CD4-positive, alpha-beta T cell (primary cell): ENCODE measurements around the gene DFFB. TPM values are rescaled to one million over a fixed set of nuclear protein-coding genes. Genes with fewer than 3 reads are reported as not detected.

ENCODE experiments used
- ATAC-seq: fragments of 200-7000 bp; cut with Tn5 transposase; one replicate; pipeline ENCODE4 v1.10.0; 2022; ENCODE audit warnings: mild to moderate bottlenecking; ENCODE audit not compliant: poor library complexity
- CTCF ChIA-PET: fragments of 350-600 bp; sonication (Branson Sonifier 250); formaldehyde crosslinking; loops from one replicate; lab custom pipeline; 2021; ENCODE audit warnings: antibody characterized with exemption, inconsistent platforms; lab: Charles Lee
- POLR2A ChIA-PET: fragments of 350-600 bp; sonication (Branson Sonifier 250); formaldehyde crosslinking; loops from one replicate; lab custom pipeline; 2021; ENCODE audit warnings: antibody characterized with exemption, inconsistent platforms; lab: Charles Lee
- DNase-seq, 14 experiments: peaks; one replicate each; pipeline ENCODE4 v3.0.0-alpha.2; 2013 to 2020; ENCODE audit warnings: mixed read lengths in 2 of 14
- H3K27ac ChIP-seq, 2 donors: one replicate each; pipeline versions ENCODE4 v1.5.1 to v1.7.0; 2013; ENCODE audit warnings: low read length in 2 of 2, low read depth in 1 of 2, mild to moderate bottlenecking in 1 of 2
- H3K27me3 ChIP-seq, 2 experiments: 1 replicate in 1 of 2; 2 replicates in 1 of 2; pipeline versions ENCODE4 v1.6.1 to v1.7.0; 2013; ENCODE audit warnings: low read length in 2 of 2, control low read depth in 1 of 2, mild to moderate bottlenecking in 1 of 2, moderate library complexity in 1 of 2; ENCODE audit not compliant: insufficient read depth in 2 of 2, control insufficient read depth in 1 of 2
- H3K36me3 ChIP-seq: one replicate; pipeline ENCODE4 v1.6.1; 2013; ENCODE audit warnings: low read length, control low read depth; ENCODE audit not compliant: insufficient read depth
- H3K4me1 ChIP-seq: one replicate; pipeline ENCODE4 v1.6.1; 2013; ENCODE audit warnings: low read length, control low read depth; ENCODE audit not compliant: insufficient read depth
- H3K4me3 ChIP-seq: one replicate; pipeline ENCODE4 v1.5.1; 2013; ENCODE audit warnings: mild to moderate bottlenecking, low read length, moderate library complexity
- H3K9me3 ChIP-seq, 2 experiments: 1 replicate in 1 of 2; 2 replicates in 1 of 2; pipeline versions ENCODE4 v1.6.1 to v1.7.0; 2013; ENCODE audit warnings: low read length in 2 of 2, mild to moderate bottlenecking in 2 of 2, control low read depth in 1 of 2, moderate library complexity in 1 of 2; ENCODE audit not compliant: control insufficient read depth in 1 of 2, insufficient read depth in 1 of 2
- H3K27ac Mint-ChIP-seq: one replicate; pipeline ENCODE4 v1.8.0; 2020; ENCODE audit warnings: mixed read lengths
- H3K27me3 Mint-ChIP-seq: one replicate; pipeline ENCODE4 v1.8.0; 2021; ENCODE audit warnings: mixed read lengths
- H3K36me3 Mint-ChIP-seq: one replicate; pipeline ENCODE4 v1.8.0; 2021; ENCODE audit warnings: low read depth, mixed read lengths
- H3K4me1 Mint-ChIP-seq: one replicate; pipeline ENCODE4 v1.8.0; 2021; ENCODE audit warnings: low read depth, mixed read lengths
- H3K4me3 Mint-ChIP-seq: one replicate; pipeline ENCODE4 v1.8.0; 2020; ENCODE audit warnings: mild to moderate bottlenecking, mixed read lengths
- H3K9me3 Mint-ChIP-seq: one replicate; pipeline ENCODE4 v1.8.0; 2020; ENCODE audit warnings: mixed read lengths
- intact Hi-C, 2 experiments: fragments of 100-400 bp; cut with DNase I in 1 of 2; cut with micrococcal nuclease in 1 of 2; formaldehyde crosslinking; loops; one replicate each; pipeline versions ENCODE4 v1.15.1 to v1.9.0; 2023 to 2025; cut with DNase I, micrococcal nuclease
- total RNA-seq, 174 experiments: library from RNA in 2 of 174; stranded (reverse) in 2 of 174; gene quantifications; one replicate each; pipeline ENCODE4 v1.2.3 and lab custom pipeline; 2021 to 2026
- TF ChIP-seq, protein P1 (sequence below): fragments of 200-600 bp; IDR thresholded peaks from one replicate; pipeline ENCODE4 v1.8.0; 2022; ENCODE audit warnings: antibody characterized with exemption, mild to moderate bottlenecking

The DFFB gene
- total RNA-seq, 2 experiments from 2014 or later: 6.7 to 6.8 TPM

DNA sequence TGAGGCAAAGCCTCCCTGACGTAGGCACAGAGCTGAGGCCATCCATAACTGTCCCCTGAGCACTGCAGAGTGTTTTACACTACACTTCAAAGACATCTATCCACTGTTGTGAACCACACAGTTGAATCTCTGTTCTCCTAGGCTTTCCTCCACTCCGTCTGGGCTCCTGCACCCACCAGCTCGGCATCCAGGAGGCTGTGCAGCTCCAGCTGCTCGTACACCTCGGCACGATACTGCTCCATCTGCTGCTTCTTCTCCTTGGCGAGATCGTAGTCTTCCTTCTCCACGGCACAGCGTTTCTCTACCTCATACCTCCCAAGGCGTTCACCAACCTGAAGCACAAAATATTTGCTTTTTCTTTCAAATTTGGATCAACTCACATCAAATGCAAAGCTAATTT, 18.5 kb upstream of the DFFB start:
- ChIA-PET POLR2A (no interaction called here), CTCF (no interaction called here)
- Mint-ChIP-seq H3K27ac (no peak overlapping the region), H3K4me3 (no peak overlapping the region), H3K4me1 (no peaks in the 10 kb centered on the region), H3K9me3 (peaks cover 1% of the 10 kb centered on the region), H3K36me3 (peaks cover 86% of the 10 kb centered on the region), H3K27me3 (no peaks in the 10 kb centered on the region)
- no peaks in the 10 kb centered on the region for H3K4me1 ChIP-seq
- DNase-seq (no peak), ATAC-seq (no peak)
- H3K4me3 ChIP-seq: no peak overlapping the region
- no peak overlapping the region for H3K27ac ChIP-seq
- H3K36me3 ChIP-seq: peaks cover 63% of the 10 kb centered on the region
- H3K9me3 ChIP-seq: peaks cover 8 to 9% of the 10 kb centered on the region in 2 experiments
- H3K27me3 ChIP-seq: no peaks in the 10 kb centered on the region
- intact Hi-C loops: no loop called here
- TF ChIP-seq, protein P1, sequence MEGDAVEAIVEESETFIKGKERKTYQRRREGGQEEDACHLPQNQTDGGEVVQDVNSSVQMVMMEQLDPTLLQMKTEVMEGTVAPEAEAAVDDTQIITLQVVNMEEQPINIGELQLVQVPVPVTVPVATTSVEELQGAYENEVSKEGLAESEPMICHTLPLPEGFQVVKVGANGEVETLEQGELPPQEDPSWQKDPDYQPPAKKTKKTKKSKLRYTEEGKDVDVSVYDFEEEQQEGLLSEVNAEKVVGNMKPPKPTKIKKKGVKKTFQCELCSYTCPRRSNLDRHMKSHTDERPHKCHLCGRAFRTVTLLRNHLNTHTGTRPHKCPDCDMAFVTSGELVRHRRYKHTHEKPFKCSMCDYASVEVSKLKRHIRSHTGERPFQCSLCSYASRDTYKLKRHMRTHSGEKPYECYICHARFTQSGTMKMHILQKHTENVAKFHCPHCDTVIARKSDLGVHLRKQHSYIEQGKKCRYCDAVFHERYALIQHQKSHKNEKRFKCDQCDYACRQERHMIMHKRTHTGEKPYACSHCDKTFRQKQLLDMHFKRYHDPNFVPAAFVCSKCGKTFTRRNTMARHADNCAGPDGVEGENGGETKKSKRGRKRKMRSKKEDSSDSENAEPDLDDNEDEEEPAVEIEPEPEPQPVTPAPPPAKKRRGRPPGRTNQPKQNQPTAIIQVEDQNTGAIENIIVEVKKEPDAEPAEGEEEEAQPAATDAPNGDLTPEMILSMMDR: no peak

DNA sequence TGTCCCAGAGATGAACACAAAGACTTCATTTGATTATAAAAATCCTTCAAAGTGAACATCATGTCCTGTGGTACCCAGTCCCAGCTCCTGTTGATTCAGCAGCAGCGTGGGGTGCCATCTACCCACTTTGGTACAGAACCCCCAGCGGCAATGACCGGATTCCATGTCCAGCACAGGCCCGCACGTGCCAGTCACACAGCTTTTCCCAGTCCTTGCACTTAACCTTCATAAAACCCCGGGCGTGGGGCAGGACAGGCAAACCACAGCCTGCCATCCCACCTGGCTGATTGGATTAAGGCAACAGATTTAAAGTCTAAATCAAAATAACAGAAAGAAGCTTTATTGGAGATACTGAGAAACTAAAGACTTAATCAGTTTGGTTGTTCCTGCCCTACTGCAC, 15.8 kb upstream of the DFFB start:
- H3K36me3 Mint-ChIP-seq: peaks cover 85% of the 10 kb centered on the region
- ChIA-PET POLR2A (no interaction called here), CTCF (no interaction called here)
- no peak for DNase-seq
- H3K27me3 Mint-ChIP-seq: no peaks in the 10 kb centered on the region
- TF ChIP-seq, protein P1: no peak
- Histone ChIP-seq H3K4me3 (no peak overlapping the region), H3K27me3 (no peaks in the 10 kb centered on the region), H3K27ac (no peak overlapping the region), H3K36me3 (peaks cover 71% of the 10 kb centered on the region), H3K9me3 (peaks cover 8 to 9% of the 10 kb centered on the region in 2 experiments), H3K4me1 (no peaks in the 10 kb centered on the region)
- no peak for ATAC-seq
- no peak overlapping the region for H3K27ac Mint-ChIP-seq
- no peak overlapping the region for H3K4me3 Mint-ChIP-seq
- H3K4me1 Mint-ChIP-seq: no peaks in the 10 kb centered on the region
- intact Hi-C loops: no loop called here
- H3K9me3 Mint-ChIP-seq: peaks cover 1% of the 10 kb centered on the region

DNA sequence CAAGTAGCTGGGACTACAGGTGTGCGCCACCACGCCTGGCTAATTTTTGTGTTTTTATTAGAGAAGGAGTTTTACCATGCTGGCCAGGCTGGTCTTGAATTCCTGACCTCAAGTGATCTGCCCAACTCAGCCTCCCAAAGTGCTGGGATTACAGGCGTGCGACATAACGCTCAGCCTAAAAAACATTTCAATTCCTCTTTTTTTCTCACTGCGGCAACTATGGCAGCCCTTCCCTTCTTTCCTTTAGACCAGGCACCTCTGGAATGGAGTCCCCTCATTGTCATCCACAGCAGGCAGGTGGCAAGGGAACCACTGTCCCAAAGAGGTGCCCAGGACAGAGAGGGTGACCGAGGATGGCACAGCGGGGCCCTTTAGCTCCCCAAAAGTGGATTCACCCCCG, 14.4 kb upstream of the DFFB start:
- CTCF ChIA-PET: no interaction called here
- no peak overlapping the region for H3K4me3 Mint-ChIP-seq
- Histone ChIP-seq H3K9me3 (peaks cover 0 to 4% of the 10 kb centered on the region in 2 experiments), H3K4me3 (no peak overlapping the region), H3K4me1 (no peaks in the 10 kb centered on the region), H3K27me3 (no peaks in the 10 kb centered on the region), H3K27ac (no peak overlapping the region), H3K36me3 (peaks cover 69% of the 10 kb centered on the region)
- H3K27me3 Mint-ChIP-seq: no peaks in the 10 kb centered on the region
- TF ChIP-seq, protein P1: no peak
- intact Hi-C loops: no loop called here
- no peaks in the 10 kb centered on the region for H3K4me1 Mint-ChIP-seq
- peaks cover 1% of the 10 kb centered on the region for H3K9me3 Mint-ChIP-seq
- peaks cover 85% of the 10 kb centered on the region for H3K36me3 Mint-ChIP-seq
- ATAC-seq (no peak), DNase-seq (no peak)
- POLR2A ChIA-PET: interaction anchor here (0.7 kb wide), 1 partner anchor 12 kb away, joined by 3 read pairs; no protein-coding TSS in a partner anchor
- no peak overlapping the region for H3K27ac Mint-ChIP-seq
